KMS-11 (cell line): Measurements from ENCODE around the gene RASAL2.
"Not testable (repeated sequence)": the region's sequence is repeated elsewhere in the genome, so short reads cannot be mapped to it uniquely, and the experiment has no call there.

ENCODE experiments used
- H2AFZ ChIP-seq: fragments of 200-600 bp; sonication (generic); 2 replicates; pipeline ENCODE4 v1.6.1; 2016; ENCODE audit warnings: antibody characterized with exemption, mixed run types, low read depth
- H3K27ac ChIP-seq: fragments of 200-600 bp; sonication (generic); 2 replicates; pipeline ENCODE4 v1.6.1; 2016; ENCODE audit warnings: mild to moderate bottlenecking, mixed run types
- H3K27me3 ChIP-seq: fragments of 200-600 bp; sonication (generic); 2 replicates; pipeline ENCODE4 v1.6.1; 2017; ENCODE audit warnings: mild to moderate bottlenecking, low read depth, mixed run types, moderate library complexity; ENCODE audit not compliant: insufficient read depth
- H3K36me3 ChIP-seq: fragments of 200-600 bp; sonication (generic); 2 replicates; pipeline ENCODE4 v1.6.1; 2017; ENCODE audit warnings: mild to moderate bottlenecking, mixed run types; ENCODE audit not compliant: insufficient read depth
- H3K4me1 ChIP-seq: fragments of 200-600 bp; sonication (generic); 2 replicates; pipeline ENCODE4 v1.6.1; 2016; ENCODE audit warnings: mild to moderate bottlenecking, low read depth, mixed run types; ENCODE audit not compliant: poor library complexity, severe bottlenecking
- H3K4me2 ChIP-seq: fragments of 200-600 bp; sonication (generic); 2 replicates; pipeline ENCODE4 v1.7.0; 2016; ENCODE audit warnings: mild to moderate bottlenecking, mixed run types
- H3K4me3 ChIP-seq: fragments of 200-600 bp; sonication (generic); IDR thresholded peaks from 2 replicates; pipeline ENCODE4 v1.6.1; 2017; ENCODE audit warnings: low read depth, low read length, mixed read lengths; ENCODE audit not compliant: insufficient read depth
- H3K79me2 ChIP-seq: fragments of 200-600 bp; sonication (generic); 2 replicates; pipeline ENCODE4 v1.6.1; 2016; ENCODE audit warnings: low read depth, mixed run types; ENCODE audit not compliant: insufficient read depth
- H3K9ac ChIP-seq: fragments of 200-600 bp; sonication (generic); 2 replicates; pipeline ENCODE4 v1.6.1; 2016; ENCODE audit warnings: mild to moderate bottlenecking, mixed run types
- H4K20me1 ChIP-seq: fragments of 200-600 bp; sonication (generic); 2 replicates; pipeline ENCODE4 v1.6.1; 2016; ENCODE audit warnings: mild to moderate bottlenecking, mixed run types; ENCODE audit not compliant: insufficient read depth
- CTCF ChIP-seq: fragments of 200-600 bp; sonication (generic); conservative IDR thresholded peaks from 2 replicates; pipeline ENCODE4 v1.6.1; 2017; ENCODE audit warnings: low read depth, mild to moderate bottlenecking, antibody characterized with exemption, low read length, moderate library complexity, mixed read lengths

RASAL2 gene

DNA sequence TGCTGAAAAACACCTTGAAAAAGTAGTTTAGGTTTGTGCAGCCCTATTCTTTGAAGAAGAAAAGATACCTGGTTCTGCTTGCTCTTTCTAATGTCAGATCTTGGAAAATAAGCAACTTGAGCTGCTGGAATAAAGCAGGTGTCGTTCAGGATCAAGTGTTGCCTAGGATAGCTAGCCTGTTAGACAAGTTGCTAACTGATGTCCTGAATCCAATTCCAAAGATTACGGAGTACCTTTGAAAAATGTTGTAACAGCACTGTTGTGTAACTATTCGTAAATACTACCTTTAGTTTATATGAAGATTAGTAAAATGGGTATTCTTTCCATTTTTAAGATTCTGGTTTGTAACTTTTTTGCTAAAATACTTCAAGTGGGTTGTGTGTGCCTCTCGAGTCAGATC, 251.3 kb downstream of the RASAL2 start:
- Histone ChIP-seq H3K9ac (no peak overlapping the region), H4K20me1 (no peaks in the 10 kb centered on the region), H3K4me1 (no peaks in the 10 kb centered on the region), H3K4me2 (no peak overlapping the region), H3K27ac (no peak overlapping the region), H2AFZ (no peak overlapping the region), H3K79me2 (no peaks in the 10 kb centered on the region), H3K4me3 (no peak overlapping the region), H3K36me3 (no peaks in the 10 kb centered on the region), H3K27me3 (no peaks in the 10 kb centered on the region)
- no peak for TF ChIP-seq CTCF

- no peak overlapping the region for H3K4me3 ChIP-seq
- H3K4me2 ChIP-seq = no peak overlapping the region
- TF ChIP-seq CTCF = no peak
- no peaks in the 10 kb centered on the region for H4K20me1 ChIP-seq
- H3K9ac ChIP-seq = no peak overlapping the region
- H2AFZ ChIP-seq = no peak overlapping the region
- no peak overlapping the region for H3K27ac ChIP-seq
- H3K36me3 ChIP-seq = no peaks in the 10 kb centered on the region
- H3K79me2 ChIP-seq = no peaks in the 10 kb centered on the region
- no peaks in the 10 kb centered on the region for H3K27me3 ChIP-seq
- H3K4me1 ChIP-seq = no peaks in the 10 kb centered on the region
These were observed 251.9 kb downstream of the RASAL2 start for GRCh38 chr1:178345807-178346206.

DNA sequence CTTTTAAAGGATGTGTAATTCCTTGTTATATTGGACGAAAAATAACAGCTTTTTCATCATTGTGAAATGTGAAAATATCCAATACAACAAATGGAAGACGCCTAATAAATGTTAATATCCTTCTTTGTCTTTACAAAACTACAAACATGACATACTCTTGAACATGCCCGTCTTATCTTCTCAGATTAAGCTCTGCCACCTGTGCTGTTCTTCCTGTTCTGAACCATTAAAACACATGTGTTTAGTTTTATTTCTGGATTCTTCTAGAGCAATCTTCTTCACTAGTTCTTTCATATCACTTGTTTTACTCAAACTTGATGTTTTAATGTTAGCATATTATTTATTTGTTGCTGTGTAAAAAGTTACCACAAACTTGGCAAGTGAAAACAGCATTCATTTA, 255.9 kb downstream of the RASAL2 start:
- Histone ChIP-seq H3K4me2 (no peak overlapping the region), H2AFZ (no peak overlapping the region), H3K4me3 (no peak overlapping the region), H3K27ac (no peak overlapping the region), H3K27me3 (no peaks in the 10 kb centered on the region), H3K79me2 (no peaks in the 10 kb centered on the region), H3K4me1 (no peaks in the 10 kb centered on the region), H4K20me1 (no peaks in the 10 kb centered on the region), H3K9ac (no peak overlapping the region), H3K36me3 (no peaks in the 10 kb centered on the region)
- no peak for TF ChIP-seq CTCF

- not testable (repeated sequence) for H3K36me3 ChIP-seq, H3K4me3 ChIP-seq, H3K27ac ChIP-seq, H2AFZ ChIP-seq, H3K79me2 ChIP-seq, H3K4me1 ChIP-seq, H3K9ac ChIP-seq, H4K20me1 ChIP-seq, H3K4me2 ChIP-seq, H3K27me3 ChIP-seq
These were observed 258.0 kb downstream of the RASAL2 start for GRCh38 chr1:178351911-178352310.

DNA sequence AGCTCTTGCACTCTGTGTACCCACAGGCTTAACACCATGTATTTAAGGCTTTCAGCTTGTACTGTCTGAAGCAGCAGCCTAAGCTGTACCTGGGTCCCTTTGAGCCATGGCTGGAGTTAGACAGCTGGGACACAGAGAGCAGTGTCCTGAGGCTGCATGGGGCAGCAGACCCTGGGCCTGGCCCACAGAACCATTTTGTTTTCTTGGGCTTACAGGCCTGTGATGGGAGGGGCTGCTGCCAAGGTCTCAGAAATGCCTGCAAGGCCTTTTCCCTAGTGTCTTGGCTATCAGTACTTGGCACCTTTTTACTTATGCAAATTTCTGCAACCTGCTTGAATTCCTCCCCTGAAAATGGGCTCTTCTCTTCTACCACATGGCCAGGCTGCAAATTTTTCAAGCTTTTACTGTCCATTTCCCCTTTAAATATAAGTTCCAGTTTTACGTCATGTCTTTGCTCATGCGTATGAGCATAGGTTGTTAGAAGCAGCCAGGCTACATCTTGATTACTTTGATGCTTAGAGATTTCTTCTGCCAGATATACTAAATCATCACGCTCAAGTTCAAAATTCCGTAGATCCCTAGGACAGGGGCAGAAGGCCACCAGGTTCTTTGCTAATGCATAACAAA, 259.0 kb downstream of the RASAL2 start:
- H3K27ac ChIP-seq = no peak overlapping the region
- TF ChIP-seq CTCF = no peak
- H3K4me3 ChIP-seq = no peak overlapping the region
- no peak overlapping the region for H3K4me2 ChIP-seq
- H4K20me1 ChIP-seq = no peaks in the 10 kb centered on the region
- H3K27me3 ChIP-seq = no peaks in the 10 kb centered on the region
- no peak overlapping the region for H3K9ac ChIP-seq
- no peaks in the 10 kb centered on the region for H3K79me2 ChIP-seq
- no peaks in the 10 kb centered on the region for H3K4me1 ChIP-seq
- no peaks in the 10 kb centered on the region for H3K36me3 ChIP-seq
- H2AFZ ChIP-seq = no peak overlapping the region
